Endothelial cell of hepatic sinusoid (primary cell): ENCODE results near the gene PACSIN3.
"Not testable (repeated sequence)": the region's sequence is repeated elsewhere in the genome, so short reads cannot be mapped to it uniquely, and the experiment has no call there.

ENCODE experiments used
- in situ Hi-C: cut with HindIII; loops from 2 replicates; pipeline ENCODE4 v1.10.0; 2017; ENCODE audit warnings: low sequenced_read_pairs

Gene PACSIN3

GRCh38 chr11:47198161-47198560, 11.9 kb upstream of the PACSIN3 start:
- in situ Hi-C loops = not testable (repeated sequence)

GRCh38 chr11:47192111-47192510, 5.9 kb upstream of the PACSIN3 start:
- in situ Hi-C loops = no loop called here

DNA sequence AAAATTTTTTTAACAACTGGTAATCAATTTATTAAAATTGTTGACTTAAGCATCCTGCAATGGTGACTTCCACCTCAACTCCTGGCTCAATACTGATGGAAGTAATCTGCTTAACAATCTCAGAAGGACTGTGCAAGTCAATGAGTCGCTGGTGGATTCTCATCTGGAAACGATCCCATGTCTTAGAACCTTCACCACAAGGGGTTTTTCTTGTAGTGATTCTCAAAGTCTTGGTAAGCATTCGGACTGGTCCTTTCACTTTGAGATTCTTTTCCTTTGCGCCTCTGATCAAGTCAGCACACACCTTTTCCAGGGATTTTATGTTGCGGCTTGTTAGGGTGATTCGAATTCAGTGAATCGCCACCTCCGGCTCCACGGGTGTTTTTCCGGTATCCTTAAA, 4.9 kb upstream of the PACSIN3 start:
- in situ Hi-C loops = not testable (repeated sequence)

GRCh38 chr11:47189100-47189834, 3.0 kb upstream of the PACSIN3 start:
- in situ Hi-C loops = no loop called here

DNA sequence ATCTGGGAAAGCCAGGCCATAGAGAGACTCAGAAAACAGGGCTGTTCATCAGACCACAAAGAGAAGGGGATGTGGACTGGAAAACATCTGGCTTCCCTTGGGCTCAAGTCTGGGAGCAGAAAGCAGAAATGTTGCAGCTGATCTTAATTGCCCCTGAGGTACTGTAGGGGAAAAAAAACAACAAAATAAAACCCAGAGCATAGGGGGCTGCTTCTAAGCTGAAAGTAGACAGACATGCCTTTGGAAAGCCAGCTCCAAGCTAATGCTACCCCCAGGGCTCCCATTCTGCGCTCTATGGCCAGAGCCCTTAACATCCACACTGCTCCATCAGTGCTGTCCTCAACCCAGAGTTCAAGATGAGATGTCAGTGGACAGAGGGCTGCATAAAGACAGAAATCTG, 2.0 kb upstream of the PACSIN3 start:
- in situ Hi-C loops = no loop called here

DNA sequence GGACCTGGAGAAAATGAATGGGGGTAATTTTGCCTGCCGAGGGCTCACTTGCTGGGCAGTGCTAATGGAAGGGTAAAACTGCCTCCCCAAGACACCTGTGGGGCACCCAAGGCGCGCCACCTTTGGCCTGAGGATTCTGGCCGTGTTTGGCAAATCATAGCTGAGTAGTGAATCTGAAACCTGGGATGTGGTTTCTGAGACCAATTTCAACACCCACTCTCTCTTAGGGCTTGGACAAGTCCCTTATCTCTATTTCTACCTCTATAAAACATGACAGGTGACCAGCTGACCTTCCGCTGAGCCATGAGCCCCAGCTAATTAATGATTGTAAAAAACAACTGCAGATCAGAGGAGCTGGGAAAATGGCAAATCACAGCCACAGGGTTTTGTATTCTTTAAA, 1.5 kb upstream of the PACSIN3 start:
- in situ Hi-C loops = no loop called here

GRCh38 chr11:47186700-47187695, 764 bp upstream of the PACSIN3 start:
- in situ Hi-C loops = no loop called here

GRCh38 chr11:47185305-47186075, 744 bp downstream of the PACSIN3 start:
- in situ Hi-C loops = no loop called here

- in situ Hi-C loops = loop anchor here (5.0 kb wide), 1 partner anchor 47 kb away; no protein-coding TSS in a partner anchor
Measured at GRCh38 chr11:47184711-47185304, 1.4 kb downstream of the PACSIN3 start.

- in situ Hi-C loops = loop anchor here (5.0 kb wide), 1 partner anchor 48 kb away; no protein-coding TSS in a partner anchor
Measured at GRCh38 chr11:47183969-47184368, 2.3 kb downstream of the PACSIN3 start.

- in situ Hi-C loops = loop anchor here (5.0 kb wide), 1 partner anchor 49 kb away; no protein-coding TSS in a partner anchor
Measured at GRCh38 chr11:47183031-47183856, 3.0 kb downstream of the PACSIN3 start.

- in situ Hi-C loops = loop anchor here (5.0 kb wide), 1 partner anchor 50 kb away; no protein-coding TSS in a partner anchor
Measured at GRCh38 chr11:47182380-47182779, 3.9 kb downstream of the PACSIN3 start.

DNA sequence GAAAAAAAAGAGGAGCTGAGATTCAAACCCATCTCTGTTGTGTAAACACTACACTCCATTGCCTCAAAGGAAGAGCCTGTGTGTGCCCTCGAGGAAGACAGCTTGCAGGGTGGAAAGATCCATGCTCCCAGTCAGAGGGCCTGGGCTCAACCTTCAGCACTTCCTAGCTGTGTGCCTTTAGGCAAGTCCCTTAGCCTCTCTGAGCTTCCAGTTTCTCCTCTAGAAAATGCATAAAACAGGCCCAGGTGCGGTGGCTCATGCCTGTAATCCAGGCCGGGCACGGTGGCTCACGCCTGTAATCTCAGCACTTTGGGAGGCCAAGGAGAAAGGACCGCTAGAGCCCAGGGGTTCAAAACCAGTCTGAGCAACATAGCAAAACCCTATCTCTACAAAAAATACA, 5.0 kb downstream of the PACSIN3 start:
- in situ Hi-C loops = loop anchor here (5.0 kb wide), 1 partner anchor 51 kb away; no protein-coding TSS in a partner anchor

GRCh38 chr11:47180006-47180787, 6.0 kb downstream of the PACSIN3 start:
- in situ Hi-C loops = loop anchor here (5.0 kb wide), 1 partner anchor 52 kb away; no protein-coding TSS in a partner anchor

- in situ Hi-C loops = no loop called here
Measured at GRCh38 chr11:47179655-47179991, 6.6 kb downstream of the PACSIN3 start.

GRCh38 chr11:47178737-47179654, 7.2 kb downstream of the PACSIN3 start:
- in situ Hi-C loops = no loop called here

DNA sequence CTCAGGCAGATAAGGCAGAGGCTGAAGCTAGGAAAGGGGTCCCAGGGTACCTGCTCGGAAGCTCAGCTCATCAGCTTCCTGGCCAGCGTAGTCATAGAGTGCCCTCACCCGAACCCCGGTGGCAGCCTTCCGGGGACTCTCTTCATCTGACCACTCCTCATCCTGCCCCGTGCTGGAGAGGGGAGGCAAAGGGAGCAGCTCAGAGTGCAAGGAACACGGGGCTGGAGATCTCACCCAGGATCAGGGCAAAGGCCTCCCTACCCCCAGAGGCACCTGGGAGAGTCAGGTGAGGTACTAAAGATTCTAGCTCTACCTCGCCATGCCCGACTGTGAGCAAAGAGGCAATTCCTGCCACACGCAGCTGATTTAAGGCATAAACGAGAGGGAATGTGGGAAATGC, 7.9 kb downstream of the PACSIN3 start:
- in situ Hi-C loops = no loop called here

DNA sequence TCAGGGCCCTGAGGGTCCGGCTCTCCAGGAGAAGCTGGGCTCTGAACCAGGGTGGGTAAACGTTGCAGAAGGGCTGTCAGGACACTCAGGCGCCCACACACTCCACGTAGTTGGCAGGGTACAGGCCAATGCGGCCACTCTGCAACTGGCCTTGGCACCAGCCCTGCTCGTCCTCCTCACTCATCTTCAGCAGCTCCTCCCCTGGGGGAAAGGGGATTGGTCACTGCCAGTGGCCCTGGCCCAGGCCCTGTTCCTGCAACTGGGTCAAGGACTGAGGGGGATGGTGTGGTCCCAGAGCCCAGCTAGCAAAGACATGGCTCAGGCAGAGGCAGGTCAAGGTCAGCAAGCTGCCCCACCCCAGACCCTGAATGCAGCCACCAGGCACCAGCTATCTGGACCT, 8.4 kb downstream of the PACSIN3 start:
- in situ Hi-C loops = no loop called here
